CD4-positive, CD25-positive, alpha-beta regulatory T cell (primary cell): ENCODE results near the gene UNC5A. TPM values are rescaled to one million over a fixed set of nuclear protein-coding genes. Genes with fewer than 3 reads are reported as not detected.

Experiments
- ATAC-seq, 2 donors: fragments of 150-1000 bp; cut with Tn5 transposase; one replicate each; pipeline ENCODE4 v1.10.0; 2021; ENCODE audit warnings: low read depth in 2 of 2, moderate number of reproducible peaks in 2 of 2, moderate library complexity in 1 of 2
- DNase-seq, 3 donors: peaks; one replicate each; pipeline versions ENCODE4 v3.0.0 to v3.0.0-alpha.2; 2012 to 2022; ENCODE audit warnings: mixed read lengths in 1 of 3
- H3K27ac ChIP-seq: one replicate; pipeline ENCODE4 v1.7.0; 2013; ENCODE audit warnings: mild to moderate bottlenecking, low read length; ENCODE audit not compliant: insufficient read depth, poor library complexity, severe bottlenecking
- H3K27me3 ChIP-seq: one replicate; pipeline ENCODE4 v1.7.0; 2013; ENCODE audit warnings: low read length; ENCODE audit not compliant: control insufficient read depth, insufficient read depth
- H3K36me3 ChIP-seq: one replicate; pipeline ENCODE4 v1.7.0; 2013; ENCODE audit warnings: mild to moderate bottlenecking, low read length, moderate library complexity; ENCODE audit not compliant: control insufficient read depth, insufficient read depth
- H3K4me1 ChIP-seq: 2 replicates; pipeline ENCODE4 v1.7.0; 2013; ENCODE audit warnings: mild to moderate bottlenecking, low read length; ENCODE audit not compliant: insufficient read depth, control insufficient read depth, poor library complexity, severe bottlenecking
- H3K4me3 ChIP-seq: one replicate; pipeline ENCODE4 v1.7.0; 2013; ENCODE audit warnings: low read depth, mild to moderate bottlenecking, low read length, moderate library complexity
- H3K9me3 ChIP-seq, 2 experiments: 1 replicate in 1 of 2; 2 replicates in 1 of 2; pipeline ENCODE4 v1.7.0; 2013; ENCODE audit warnings: low read length in 2 of 2, mild to moderate bottlenecking in 1 of 2, moderate library complexity in 1 of 2; ENCODE audit not compliant: control insufficient read depth in 2 of 2
- H3K27ac Mint-ChIP-seq, 3 donors: one replicate each; pipeline ENCODE4 v1.8.0; 2020 to 2022; ENCODE audit warnings: mild to moderate bottlenecking in 3 of 3, mixed read lengths in 3 of 3, moderate library complexity in 2 of 3
- H3K27me3 Mint-ChIP-seq: one replicate; pipeline ENCODE4 v1.8.0; 2022; ENCODE audit warnings: mild to moderate bottlenecking, mixed read lengths
- H3K36me3 Mint-ChIP-seq: one replicate; pipeline ENCODE4 v1.8.0; 2020; ENCODE audit warnings: mixed read lengths
- H3K4me1 Mint-ChIP-seq, 4 donors: one replicate each; pipeline ENCODE4 v1.8.0; 2020 to 2022; ENCODE audit warnings: mixed read lengths in 4 of 4, mild to moderate bottlenecking in 1 of 4
- H3K4me3 Mint-ChIP-seq, 4 donors: one replicate each; pipeline ENCODE4 v1.8.0; 2020 to 2022; ENCODE audit warnings: mild to moderate bottlenecking in 4 of 4, mixed read lengths in 4 of 4, moderate library complexity in 3 of 4
- H3K9me3 Mint-ChIP-seq, 7 donors: one replicate each; pipeline ENCODE4 v1.8.0; 2020 to 2022; ENCODE audit warnings: mixed read lengths in 7 of 7, mild to moderate bottlenecking in 3 of 7, moderate library complexity in 2 of 7
- polyA plus RNA-seq, 4 donors: library from polyadenylated mRNA; unstranded; fragments of 300-500 nt; fragmentation: Illumina TruSeq; gene quantifications; one replicate each; pipeline ENCODE4 v1.2.3, GENCODE V29; 2021
- total RNA-seq: library from RNA; stranded (reverse); gene quantifications from one replicate; pipeline ENCODE4 v1.2.3, GENCODE V29; 2022

UNC5A gene
- total and polyA plus RNA-seq, 5 donors from 2014 or later = not detected

DNA sequence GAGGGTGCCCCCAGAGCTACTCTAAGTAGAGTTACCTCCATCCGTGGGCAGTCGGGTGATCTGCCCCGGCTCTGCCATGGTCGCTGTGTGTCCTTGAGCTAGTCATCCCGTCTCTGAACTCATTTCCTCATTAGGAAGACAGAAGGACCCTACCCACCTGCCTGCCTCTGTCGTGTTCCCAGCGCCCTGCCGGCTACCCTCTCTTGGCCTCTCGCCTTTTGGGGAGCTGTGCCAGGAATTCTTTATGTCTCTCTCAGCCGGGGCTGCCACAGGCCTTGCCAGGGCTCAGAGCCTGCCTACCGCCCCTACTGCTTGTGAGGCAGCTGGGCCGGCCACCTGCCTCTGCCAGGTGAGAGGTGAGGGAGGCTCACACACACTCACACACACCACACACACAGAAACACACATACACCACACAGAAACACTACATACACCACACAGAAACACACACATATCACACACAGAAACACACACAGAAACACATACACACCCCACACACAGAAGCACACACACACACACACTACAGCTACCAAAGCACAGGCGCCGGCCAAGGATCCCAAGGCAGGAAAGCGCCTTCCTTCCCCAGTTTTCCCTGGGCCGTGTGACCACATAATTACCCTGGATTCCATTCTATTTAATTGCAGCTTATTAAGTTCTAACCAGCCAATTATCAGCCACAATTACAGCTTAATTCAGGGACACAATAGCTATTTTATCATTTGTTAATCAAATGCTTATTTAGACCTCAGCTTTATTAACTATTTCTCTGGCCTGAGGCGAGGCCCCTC lies 41.7 kb downstream of the UNC5A start:
- no peaks in the 10 kb centered on the region for H3K36me3 ChIP-seq
- no peaks in the 10 kb centered on the region for H3K4me1 ChIP-seq
- Mint-ChIP-seq H3K4me3 (no peak overlapping the region), H3K36me3 (no peaks in the 10 kb centered on the region), H3K27ac (no peak overlapping the region), H3K9me3 (peaks cover 0 to 1% (median 0%) of the 10 kb centered on the region in 7 donors), H3K27me3 (peaks cover 12% of the 10 kb centered on the region), H3K4me1 (no peaks in the 10 kb centered on the region)
- H3K27me3 ChIP-seq = no peaks in the 10 kb centered on the region
- ATAC-seq = no peak
- H3K9me3 ChIP-seq = no peaks in the 10 kb centered on the region
- H3K27ac ChIP-seq = no peak overlapping the region
- no peak for DNase-seq
- no peak overlapping the region for H3K4me3 ChIP-seq

- DNase-seq (no peak), ATAC-seq (no peak)
- Histone ChIP-seq H3K4me1 (no peaks in the 10 kb centered on the region), H3K4me3 (no peak overlapping the region), H3K27me3 (no peaks in the 10 kb centered on the region), H3K36me3 (no peaks in the 10 kb centered on the region), H3K9me3 (no peaks in the 10 kb centered on the region), H3K27ac (no peak overlapping the region)
- Mint-ChIP-seq H3K4me3 (no peak overlapping the region), H3K27me3 (peaks cover 11% of the 10 kb centered on the region), H3K4me1 (no peaks in the 10 kb centered on the region), H3K27ac (no peak overlapping the region), H3K36me3 (no peaks in the 10 kb centered on the region), H3K9me3 (peaks cover 0 to 1% (median 0%) of the 10 kb centered on the region in 7 donors)
Observed at GRCh38 chr5:176853151-176853778, 42.9 kb downstream of the UNC5A start.

DNA sequence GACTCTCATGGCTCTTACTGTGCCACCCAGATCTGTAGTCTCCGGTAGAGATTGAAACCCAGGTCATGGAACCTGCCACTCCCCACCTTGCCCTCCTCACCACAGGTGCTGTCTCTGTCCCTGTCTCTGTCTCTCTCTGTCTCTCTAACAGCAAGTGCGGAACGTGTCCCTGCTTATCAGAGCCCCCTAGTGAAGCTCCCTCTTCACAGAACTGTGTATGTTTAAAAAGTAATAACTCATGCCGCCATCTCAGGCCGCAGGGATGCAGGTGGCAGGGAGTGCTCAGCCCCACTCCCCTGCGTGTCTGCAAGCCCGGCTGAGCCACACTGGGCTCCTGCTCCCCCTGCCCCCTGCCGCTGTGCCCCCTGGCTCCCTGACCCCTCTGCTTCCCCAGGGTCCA lies 43.8 kb downstream of the UNC5A start:
- peaks cover 15% of the 10 kb centered on the region for H3K27me3 Mint-ChIP-seq
- no peak overlapping the region for H3K27ac Mint-ChIP-seq
- H3K9me3 Mint-ChIP-seq = peaks cover 0 to 1% (median 0%) of the 10 kb centered on the region in 7 donors

GRCh38 chr5:176855598-176855997 lies 45.2 kb downstream of the UNC5A start:
- no peaks in the 10 kb centered on the region for H3K4me1 Mint-ChIP-seq
- H3K27me3 ChIP-seq = no peaks in the 10 kb centered on the region
- no peak for DNase-seq
- H3K9me3 ChIP-seq = no peaks in the 10 kb centered on the region
- H3K9me3 Mint-ChIP-seq = peaks cover 0 to 1% (median 0%) of the 10 kb centered on the region in 7 donors
- H3K4me3 Mint-ChIP-seq = no peak overlapping the region
- no peak overlapping the region for H3K4me3 ChIP-seq
- H3K36me3 ChIP-seq = no peaks in the 10 kb centered on the region
- H3K27me3 Mint-ChIP-seq = peaks cover 15% of the 10 kb centered on the region
- no peak overlapping the region for H3K27ac Mint-ChIP-seq
- H3K4me1 ChIP-seq = no peaks in the 10 kb centered on the region
- H3K36me3 Mint-ChIP-seq = no peaks in the 10 kb centered on the region
- ATAC-seq = no peak
- H3K27ac ChIP-seq = no peak overlapping the region

More for the DNA sequence above, 43.8 kb downstream of the UNC5A start:
- no peaks in the 10 kb centered on the region for H3K36me3 Mint-ChIP-seq
- Histone ChIP-seq H3K9me3 (no peaks in the 10 kb centered on the region), H3K4me1 (no peaks in the 10 kb centered on the region), H3K27ac (no peak overlapping the region), H3K4me3 (no peak overlapping the region), H3K27me3 (no peaks in the 10 kb centered on the region), H3K36me3 (no peaks in the 10 kb centered on the region)
- no peak for ATAC-seq
- no peak for DNase-seq
- no peaks in the 10 kb centered on the region for H3K4me1 Mint-ChIP-seq
- no peak overlapping the region for H3K4me3 Mint-ChIP-seq

DNA sequence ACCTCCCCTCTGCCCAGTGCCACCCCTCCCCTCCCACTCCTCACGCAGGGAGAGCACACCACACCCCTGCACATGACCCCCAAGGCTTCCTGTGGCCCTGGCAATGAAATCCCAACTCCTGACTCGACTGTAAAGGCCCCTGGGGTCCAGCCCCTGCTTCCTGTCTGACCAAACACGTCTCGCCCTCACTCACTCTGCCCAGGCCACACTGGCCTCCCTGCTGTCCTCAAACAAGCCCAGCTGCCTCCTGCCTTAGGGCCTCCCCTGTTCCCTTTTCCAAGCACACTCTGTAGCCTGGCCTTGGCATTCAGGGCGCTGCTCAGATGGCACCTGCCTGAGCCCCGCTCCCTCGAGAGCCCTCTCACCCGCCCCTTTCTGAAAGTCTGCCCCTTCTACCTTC lies 46.4 kb downstream of the UNC5A start:
- Mint-ChIP-seq H3K27ac (no peak overlapping the region), H3K4me1 (no peaks in the 10 kb centered on the region), H3K4me3 (no peak overlapping the region), H3K36me3 (no peaks in the 10 kb centered on the region), H3K27me3 (peaks cover 15% of the 10 kb centered on the region), H3K9me3 (peaks cover 0 to 1% (median 0%) of the 10 kb centered on the region in 7 donors)
- ATAC-seq = no peak
- DNase-seq = no peak
- H3K27ac ChIP-seq = no peak overlapping the region
- no peak overlapping the region for H3K4me3 ChIP-seq
- H3K27me3 ChIP-seq = no peaks in the 10 kb centered on the region
- H3K9me3 ChIP-seq = no peaks in the 10 kb centered on the region
- H3K4me1 ChIP-seq = no peaks in the 10 kb centered on the region
- H3K36me3 ChIP-seq = no peaks in the 10 kb centered on the region

DNA sequence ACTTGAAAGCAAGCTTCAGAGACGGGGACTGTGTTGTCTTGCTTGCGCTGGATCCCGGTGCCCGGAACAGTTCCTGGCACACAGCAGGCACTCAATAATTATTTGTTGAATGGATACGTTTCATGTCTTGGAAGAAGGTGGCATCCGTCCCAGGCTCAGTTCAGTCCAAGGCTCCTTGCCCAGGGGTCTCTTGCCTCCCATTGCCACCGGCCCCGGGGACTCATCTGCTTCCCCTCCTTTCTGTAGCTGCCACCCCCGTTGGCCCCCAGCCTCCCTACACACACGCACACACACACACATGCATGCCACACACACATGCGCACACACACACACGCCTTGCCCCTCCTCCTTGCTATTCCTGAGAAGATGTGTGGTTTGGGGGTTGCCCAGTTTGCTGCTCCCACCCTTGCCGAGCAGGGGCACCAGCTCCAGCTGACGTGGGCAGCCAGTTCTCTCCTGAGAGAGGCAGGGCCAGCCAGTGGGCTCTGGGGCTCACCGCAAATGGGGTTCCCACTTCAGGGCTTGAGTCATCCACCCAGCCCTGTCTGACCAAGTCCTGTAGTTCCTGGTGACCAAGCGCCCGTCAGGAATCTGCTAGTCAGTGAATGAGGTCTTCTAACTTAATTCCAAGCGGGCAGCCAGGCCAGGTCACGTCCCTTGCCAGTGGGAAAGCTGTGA lies 47.0 kb downstream of the UNC5A start:
- no peak for DNase-seq
- Mint-ChIP-seq H3K4me3 (no peak overlapping the region), H3K36me3 (no peaks in the 10 kb centered on the region), H3K27ac (no peak overlapping the region), H3K4me1 (no peaks in the 10 kb centered on the region), H3K9me3 (peaks cover 0 to 1% (median 0%) of the 10 kb centered on the region in 7 donors), H3K27me3 (peaks cover 11% of the 10 kb centered on the region)
- H3K4me1 ChIP-seq = no peaks in the 10 kb centered on the region
- H3K36me3 ChIP-seq = no peaks in the 10 kb centered on the region
- ATAC-seq = no peak
- H3K9me3 ChIP-seq = no peaks in the 10 kb centered on the region
- H3K27ac ChIP-seq = no peak overlapping the region
- no peak overlapping the region for H3K4me3 ChIP-seq
- no peaks in the 10 kb centered on the region for H3K27me3 ChIP-seq

- DNase-seq = no peak
- no peaks in the 10 kb centered on the region for H3K36me3 ChIP-seq
- H3K4me3 ChIP-seq = no peak overlapping the region
- H3K4me1 Mint-ChIP-seq = no peaks in the 10 kb centered on the region
- H3K27ac ChIP-seq = no peak overlapping the region
- H3K4me3 Mint-ChIP-seq = no peak overlapping the region
- ATAC-seq = no peak
- no peak overlapping the region for H3K27ac Mint-ChIP-seq
- H3K27me3 ChIP-seq = no peaks in the 10 kb centered on the region
- no peaks in the 10 kb centered on the region for H3K9me3 ChIP-seq
- no peaks in the 10 kb centered on the region for H3K36me3 Mint-ChIP-seq
- no peaks in the 10 kb centered on the region for H3K9me3 Mint-ChIP-seq
- H3K4me1 ChIP-seq = no peaks in the 10 kb centered on the region
- H3K27me3 Mint-ChIP-seq = peaks cover 11% of the 10 kb centered on the region
Observed at GRCh38 chr5:176857894-176858273, 47.5 kb downstream of the UNC5A start.
